ENCODE data around the gene APOL1.

APOL1 gene

GRCh38 chr22:36284171-36284571 lies 31.2 kb downstream of the APOL1 start:
- peaks cover 62% of the 10 kb centered on the region for H3F3A ChIP-seq (ENCODE audit: insufficient read depth, low read length)
- H3K36me3 ChIP-seq (replicated peaks; ENCODE audit: insufficient read depth, low read length) = peaks cover 36% of the 10 kb centered on the region

GRCh38 chr22:36285017-36285416 lies 32.1 kb downstream of the APOL1 start:
- no peak for TF ChIP-seq EZH2 (optimal IDR thresholded peaks at IDR 0.05; ENCODE audit: low read depth, low read length)
- no peak for TF ChIP-seq EZH2phosphoT487 (IDR thresholded peaks at IDR 0.05; ENCODE audit: low read length)
- TF ChIP-seq CTCF (IDR thresholded peaks at IDR 0.05; ENCODE audit: low read length) = no peak
- H3K9me3 ChIP-seq (replicated peaks; ENCODE audit: insufficient read depth, low read length) = no peaks in the 10 kb centered on the region
- DNase-seq = no peak
- no peaks in the 10 kb centered on the region for H4K20me1 ChIP-seq (ENCODE audit: insufficient read depth, low read length)
- no peaks in the 10 kb centered on the region for H3K4me1 ChIP-seq (ENCODE audit: low read length)
- no peak overlapping the region for H3K4me2 ChIP-seq (ENCODE audit: low read depth, low read length)
- no peaks in the 10 kb centered on the region for H3K9me2 ChIP-seq (replicated peaks; ENCODE audit: insufficient read depth, low read length)
- H3K27ac ChIP-seq (ENCODE audit: low read length) = no peak overlapping the region
- H3K27me3 ChIP-seq (replicated peaks; ENCODE audit: insufficient read depth, low read length) = no peaks in the 10 kb centered on the region
- peaks cover 64% of the 10 kb centered on the region for H3F3A ChIP-seq (ENCODE audit: insufficient read depth, low read length)
- H3K36me3 ChIP-seq (replicated peaks; ENCODE audit: insufficient read depth, low read length) = peaks cover 42% of the 10 kb centered on the region
- no peak overlapping the region for H3K4me3 ChIP-seq (ENCODE audit: low read length)
- H3K79me2 ChIP-seq (ENCODE audit: low read length) = peaks cover 33% of the 10 kb centered on the region
- no peak overlapping the region for H2AFZ ChIP-seq (ENCODE audit: low read length)
- H3K9ac ChIP-seq (ENCODE audit: low read length) = no peak overlapping the region

More at GRCh38 chr22:36284171-36284571, 31.2 kb downstream of the APOL1 start:
- Histone ChIP-seq H3K9ac (ENCODE audit: low read length) (no peak overlapping the region), H2AFZ (ENCODE audit: low read length) (no peak overlapping the region), H3K27me3 (replicated peaks; ENCODE audit: insufficient read depth, low read length) (no peaks in the 10 kb centered on the region), H3K4me1 (ENCODE audit: low read length) (no peaks in the 10 kb centered on the region), H3K9me2 (replicated peaks; ENCODE audit: insufficient read depth, low read length) (no peaks in the 10 kb centered on the region), H4K20me1 (ENCODE audit: insufficient read depth, low read length) (0 out of 2 replicates have a peak, but pooled peaks cover 2% of the 10 kb centered on the region), H3K9me3 (replicated peaks; ENCODE audit: insufficient read depth, low read length) (no peaks in the 10 kb centered on the region), H3K4me2 (ENCODE audit: low read depth, low read length) (no peak overlapping the region), H3K27ac (ENCODE audit: low read length) (no peak overlapping the region), H3K79me2 (ENCODE audit: low read length) (peaks cover 26% of the 10 kb centered on the region), H3K4me3 (ENCODE audit: low read length) (no peak overlapping the region)
- TF ChIP-seq EZH2 (optimal IDR thresholded peaks at IDR 0.05; ENCODE audit: low read depth, low read length) (no peak), EZH2phosphoT487 (IDR thresholded peaks at IDR 0.05; ENCODE audit: low read length) (no peak), CTCF (IDR thresholded peaks at IDR 0.05; ENCODE audit: low read length) (no peak)
- no peak for DNase-seq

- Histone ChIP-seq H2AFZ (ENCODE audit: low read length) (no peak overlapping the region), H3K4me1 (ENCODE audit: low read length) (no peaks in the 10 kb centered on the region), H3K4me2 (ENCODE audit: low read depth, low read length) (no peak overlapping the region), H3K36me3 (replicated peaks; ENCODE audit: insufficient read depth, low read length) (peaks cover 42% of the 10 kb centered on the region), H3K9me2 (replicated peaks; ENCODE audit: insufficient read depth, low read length) (no peaks in the 10 kb centered on the region), H3K4me3 (ENCODE audit: low read length) (no peak overlapping the region), H3K79me2 (ENCODE audit: low read length) (peaks cover 33% of the 10 kb centered on the region), H3K27me3 (replicated peaks; ENCODE audit: insufficient read depth, low read length) (no peaks in the 10 kb centered on the region), H3K9me3 (replicated peaks; ENCODE audit: insufficient read depth, low read length) (no peaks in the 10 kb centered on the region), H3F3A (ENCODE audit: insufficient read depth, low read length) (peaks cover 64% of the 10 kb centered on the region), H4K20me1 (ENCODE audit: insufficient read depth, low read length) (no peaks in the 10 kb centered on the region), H3K27ac (ENCODE audit: low read length) (no peak overlapping the region), H3K9ac (ENCODE audit: low read length) (no peak overlapping the region)
- DNase-seq = no peak
- TF ChIP-seq CTCF (IDR thresholded peaks at IDR 0.05; ENCODE audit: low read length) (no peak), EZH2 (optimal IDR thresholded peaks at IDR 0.05; ENCODE audit: low read depth, low read length) (no peak), EZH2phosphoT487 (IDR thresholded peaks at IDR 0.05; ENCODE audit: low read length) (no peak)
Measured at GRCh38 chr22:36285545-36285944, 32.6 kb downstream of the APOL1 start.

Measured in MM.1S (cell line).